Activated gamma-delta T cell treated with Interleukin-2 at 50 U/mL for 16 hours (primary cell): ENCODE results near the gene AGPAT4.
"Not testable (repeated sequence)": the region's sequence is repeated elsewhere in the genome, so short reads cannot be mapped to it uniquely, and the experiment has no call there.

ENCODE experiments used
- DNase-seq: peaks from one replicate; pipeline ENCODE4 v3.0.0-alpha.2; 2020

Gene AGPAT4

DNA sequence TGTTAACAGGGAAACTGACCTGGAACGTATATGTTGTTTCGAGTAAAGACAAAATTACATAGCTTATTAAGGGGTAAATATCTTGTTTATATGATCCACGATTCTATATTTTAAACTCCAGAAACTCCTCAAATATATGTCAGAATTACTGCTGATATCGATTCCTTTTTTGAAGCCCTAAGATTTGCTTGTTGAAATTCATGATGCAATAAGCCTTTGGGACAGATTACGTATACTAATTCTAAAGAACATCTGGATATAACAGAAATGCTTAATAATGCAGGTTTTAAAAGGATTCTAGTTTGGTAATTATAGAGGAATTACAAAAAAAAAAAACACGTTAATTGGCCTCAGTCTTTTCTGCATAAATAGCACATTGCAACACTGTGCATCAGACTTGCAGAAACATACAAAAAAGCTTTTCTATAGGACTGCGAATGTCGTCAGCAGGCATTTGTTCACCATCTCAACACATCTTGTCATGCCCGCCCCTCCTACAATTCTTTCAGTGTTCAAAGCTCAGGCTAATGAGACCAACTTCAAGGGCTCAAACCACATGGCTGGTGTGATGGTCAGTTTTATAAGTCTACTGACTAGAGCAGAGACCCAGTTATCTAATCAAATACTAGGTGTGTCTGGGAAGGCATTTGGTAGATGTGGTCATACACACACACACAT lies 74.9 kb downstream of the AGPAT4 start:
- DNase-seq: no peak

DNA sequence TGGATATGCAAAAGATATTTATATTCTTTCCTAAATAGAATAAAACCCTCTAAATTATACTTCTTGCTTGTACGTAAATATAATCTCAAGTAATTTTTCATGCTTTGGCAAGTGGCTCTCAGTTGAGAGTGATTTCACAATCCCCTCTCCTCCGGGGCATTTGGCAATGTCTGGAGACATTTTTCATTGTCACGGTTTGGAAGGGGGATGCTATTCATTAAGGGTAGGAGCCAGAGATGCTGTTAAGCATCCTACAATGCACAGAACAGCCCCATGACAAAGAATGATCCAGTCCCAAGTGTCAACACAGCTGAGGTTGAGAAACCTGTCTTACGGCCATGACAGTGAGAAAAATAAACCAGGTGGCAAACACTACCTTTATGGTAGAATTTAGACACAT lies 75.7 kb downstream of the AGPAT4 start:
- no peak for DNase-seq

DNA sequence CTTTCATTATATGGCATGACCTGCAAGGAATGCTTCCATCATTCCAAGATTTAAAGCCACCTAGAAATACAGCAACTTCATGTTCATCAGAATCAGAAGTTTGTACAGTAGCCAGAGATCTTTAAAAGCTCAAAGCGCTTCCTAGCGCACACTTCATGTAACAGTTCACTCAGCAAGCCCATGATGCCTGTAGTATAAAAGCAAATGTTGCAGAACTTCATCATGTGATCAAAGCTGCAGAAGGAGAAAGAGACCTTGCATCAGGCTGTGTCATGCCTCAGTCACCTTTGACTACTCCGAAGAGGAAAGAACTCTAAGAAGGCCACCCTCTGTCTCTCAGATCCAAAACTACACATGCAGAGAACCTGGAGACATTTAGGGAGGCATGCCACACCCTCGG lies 78.5 kb downstream of the AGPAT4 start:
- no peak for DNase-seq

DNA sequence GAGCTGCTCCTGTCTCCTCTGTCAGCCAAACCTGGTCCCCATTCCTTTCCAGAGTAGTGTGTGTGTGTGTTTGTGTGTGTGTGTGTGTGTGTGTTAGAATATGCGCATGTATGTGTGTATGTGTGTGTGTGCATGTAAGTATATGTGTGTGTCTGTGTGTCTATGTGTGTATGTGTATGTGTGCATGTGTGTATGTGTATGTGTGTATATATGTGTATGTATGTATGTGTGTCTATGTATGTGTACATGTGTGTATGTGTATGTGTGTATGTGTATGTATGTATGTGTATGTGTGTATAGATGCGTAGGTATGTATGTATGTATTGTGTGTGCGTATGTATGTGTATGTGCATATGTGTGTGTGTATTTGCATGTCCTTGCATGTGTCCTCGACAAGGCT lies 79.5 kb downstream of the AGPAT4 start:
- DNase-seq: no peak

DNA sequence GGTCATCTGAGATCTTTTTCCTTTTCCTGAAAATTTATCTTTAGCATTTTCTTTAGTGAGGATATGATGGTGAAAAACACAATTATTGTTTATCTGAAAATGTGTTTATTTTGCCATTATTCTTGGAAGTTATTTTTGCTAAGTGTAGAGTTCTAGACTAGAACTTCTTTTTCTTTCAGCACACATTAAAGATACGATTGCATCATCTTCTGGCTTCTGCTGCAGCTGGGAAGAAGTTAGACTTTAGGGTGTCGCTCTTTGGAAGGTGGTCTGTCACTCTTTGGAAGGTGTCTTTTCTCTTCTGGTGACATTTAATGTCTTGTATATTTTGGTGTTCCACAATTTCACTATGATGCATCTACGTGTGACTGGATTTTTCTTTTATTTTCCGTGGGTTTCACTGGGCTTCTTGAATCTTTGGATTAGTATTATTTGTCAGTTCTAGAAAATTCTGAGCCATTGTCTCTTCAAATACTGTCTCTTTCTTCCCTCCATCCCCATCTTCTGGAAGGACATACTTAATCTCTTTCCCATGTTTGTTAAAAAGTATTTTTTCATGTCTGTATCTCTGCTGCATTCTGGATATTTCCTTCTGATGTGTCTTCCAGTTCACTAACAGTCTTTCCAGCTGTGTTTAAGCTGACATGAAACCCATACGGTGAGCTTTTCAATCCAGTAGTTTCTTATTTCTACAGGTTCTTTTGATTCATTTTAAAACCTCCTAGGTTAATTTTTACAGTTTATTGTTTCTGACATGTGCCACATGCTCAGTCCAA lies 81.0 kb downstream of the AGPAT4 start:
- DNase-seq: no peak

DNA sequence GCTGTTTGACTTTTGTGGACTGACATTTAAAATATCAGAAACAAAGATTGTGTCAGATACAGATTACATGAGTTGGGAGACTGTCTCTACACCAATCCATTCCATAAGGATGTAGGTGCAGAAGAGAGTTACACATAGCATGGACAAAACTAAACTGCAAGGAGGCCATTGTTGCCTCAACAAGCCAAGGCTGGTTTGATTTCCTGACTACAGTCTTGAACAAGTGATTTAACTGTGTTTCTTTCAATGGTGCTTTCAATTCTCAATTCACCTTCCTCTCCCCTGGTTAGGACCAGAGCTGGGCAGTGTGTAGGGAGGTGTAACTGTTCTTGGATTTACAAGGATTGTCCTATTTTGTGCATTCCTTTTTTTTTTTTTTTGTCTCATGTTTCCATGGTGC lies 82.2 kb downstream of the AGPAT4 start:
- no peak for DNase-seq

DNA sequence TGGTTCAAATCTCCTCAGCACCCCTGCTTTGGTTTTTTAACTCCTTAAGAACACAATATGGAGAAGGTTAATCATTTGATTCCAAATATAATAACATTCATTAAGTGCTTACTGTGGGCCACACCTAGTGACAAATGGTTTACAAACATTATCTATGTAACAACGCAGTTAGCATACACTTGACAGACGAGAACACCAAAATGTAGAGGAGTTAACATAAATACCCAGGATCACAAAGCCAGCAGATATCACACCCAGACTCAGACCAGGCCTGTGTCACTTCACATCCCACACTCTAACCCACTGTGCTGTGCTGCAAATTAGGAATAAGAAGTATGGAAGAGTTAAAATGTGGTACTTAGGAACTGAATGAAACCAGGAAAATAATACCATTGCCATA lies 82.9 kb downstream of the AGPAT4 start:
- no peak for DNase-seq

DNA sequence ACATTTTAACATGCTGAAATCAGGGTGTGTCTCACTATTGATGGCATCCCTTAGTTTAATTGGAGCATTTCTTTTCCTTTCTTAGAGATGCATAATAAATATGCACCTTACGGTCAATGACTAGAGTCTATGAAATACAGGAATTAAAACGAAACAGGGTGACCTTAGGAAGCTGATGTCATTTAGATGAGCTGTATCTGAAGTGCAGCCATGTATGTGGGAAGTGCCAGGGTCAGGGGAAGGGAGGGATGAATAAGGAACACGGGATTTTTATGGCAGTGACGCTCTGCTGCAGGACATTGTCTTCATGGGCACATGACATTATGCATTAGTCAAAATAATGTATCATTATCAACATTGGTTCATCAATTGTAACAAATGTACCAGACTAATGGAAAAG lies 84.0 kb downstream of the AGPAT4 start:
- DNase-seq: no peak

DNA sequence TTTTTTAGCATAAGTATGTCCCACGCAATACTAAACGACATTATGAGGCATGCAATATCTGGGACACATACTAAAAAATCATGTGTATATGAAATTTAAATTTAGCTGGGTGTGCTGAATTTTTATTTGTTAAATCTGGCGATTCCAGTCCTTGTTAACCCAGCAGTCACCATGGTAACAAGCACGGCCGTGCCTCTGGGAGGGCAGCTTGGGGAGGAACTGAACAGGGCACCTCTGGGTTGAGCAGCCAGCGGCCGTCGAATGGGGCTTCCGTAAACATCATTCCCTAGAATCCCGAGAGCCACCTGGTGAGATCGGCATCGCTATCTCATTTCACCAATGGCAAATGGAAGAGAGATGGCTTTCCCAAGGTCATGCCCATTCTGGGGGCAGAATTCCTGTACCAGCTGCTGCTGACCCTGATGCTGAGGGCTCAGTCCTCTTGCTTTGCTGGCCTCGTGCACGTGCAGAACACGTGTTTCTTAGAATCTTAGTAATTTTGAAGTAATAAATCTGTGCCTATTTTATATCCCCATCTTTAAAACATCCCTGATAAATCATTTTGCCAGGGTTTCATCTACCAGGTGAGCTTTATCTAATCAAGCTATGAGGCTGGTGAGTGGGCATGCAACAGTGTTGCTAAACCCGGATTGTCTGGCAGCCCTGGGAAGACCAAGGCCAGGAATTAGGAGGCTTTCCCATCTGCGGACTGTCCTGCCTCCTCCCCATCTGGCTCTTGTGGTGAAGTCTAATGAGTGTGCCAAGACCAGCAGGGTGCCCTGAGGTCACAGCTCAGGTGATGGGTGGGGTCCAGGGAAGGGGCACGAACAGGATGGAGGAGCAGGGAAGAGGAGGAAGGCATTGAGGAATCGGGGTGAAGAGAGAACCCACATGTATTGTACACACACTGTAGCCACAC lies 85.1 kb downstream of the AGPAT4 start:
- DNase-seq: no peak

DNA sequence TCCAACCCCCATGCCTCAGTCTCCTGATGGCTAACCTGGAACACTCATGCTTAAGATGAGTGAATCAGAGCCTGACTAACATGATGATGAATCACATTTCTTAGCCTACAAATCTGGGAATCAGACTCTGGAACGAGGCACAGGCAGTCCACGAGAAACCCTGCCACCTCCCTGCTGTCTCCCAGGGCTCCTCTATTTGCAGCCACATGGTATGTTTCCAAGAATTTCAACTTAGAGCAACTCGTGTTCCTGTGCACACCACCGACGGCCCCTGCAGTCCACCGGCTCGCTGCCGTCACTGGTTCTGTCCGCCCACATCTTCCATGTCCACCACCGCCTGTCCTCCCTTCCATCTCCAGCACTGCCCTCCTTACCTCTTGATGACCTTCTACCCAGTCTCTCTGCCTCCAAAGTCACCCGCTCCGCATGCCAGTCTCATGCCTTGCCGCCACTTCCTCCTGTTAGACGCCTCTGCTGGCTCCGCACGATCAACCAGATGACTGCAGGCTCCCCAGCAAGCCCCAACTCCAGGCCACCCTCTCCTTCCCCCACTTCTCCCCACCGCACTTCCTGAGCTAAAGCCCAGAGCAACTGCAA lies 87.6 kb downstream of the AGPAT4 start:
- DNase-seq: no peak

DNA sequence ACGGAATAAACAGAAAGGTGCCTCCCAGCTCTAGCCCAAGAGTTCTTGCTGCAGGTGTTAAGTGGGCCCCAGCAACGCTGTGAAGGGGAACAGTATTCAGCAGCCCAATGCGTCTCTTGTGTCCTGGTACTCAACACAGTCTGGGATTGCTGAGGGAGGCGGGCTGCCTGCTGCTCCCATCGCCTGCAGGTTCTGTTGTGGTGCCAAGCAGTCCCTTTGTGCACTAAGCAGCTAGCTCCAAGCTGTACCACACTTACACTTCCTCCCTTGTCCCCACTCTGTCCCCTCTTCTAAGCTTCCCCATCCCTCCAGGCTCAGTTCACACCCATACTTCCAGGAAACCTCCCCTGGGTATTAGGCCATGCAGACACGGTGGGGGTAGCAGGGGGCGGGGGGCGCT lies 92.7 kb downstream of the AGPAT4 start:
- no peak for DNase-seq

DNA sequence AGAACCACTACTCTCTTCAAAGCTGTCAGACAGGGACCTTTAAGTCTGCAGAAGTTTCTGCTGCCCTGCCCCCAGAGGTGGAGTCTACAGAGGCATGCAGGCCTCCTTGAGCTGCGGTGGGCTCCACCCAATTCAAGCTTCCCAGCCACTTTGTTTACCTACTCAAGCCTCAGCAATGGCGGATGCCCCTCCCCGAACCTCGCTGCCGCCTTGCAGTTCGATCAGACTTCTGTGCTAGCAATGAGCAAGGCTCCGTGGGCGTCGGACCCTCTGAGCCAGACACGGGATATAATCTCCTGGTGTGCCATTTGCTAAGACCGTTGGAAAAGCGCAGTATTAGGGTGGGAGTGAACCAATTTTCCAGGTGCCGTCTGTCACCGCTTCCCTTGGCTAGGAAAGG lies 95.7 kb downstream of the AGPAT4 start:
- not testable (repeated sequence) for DNase-seq

DNA sequence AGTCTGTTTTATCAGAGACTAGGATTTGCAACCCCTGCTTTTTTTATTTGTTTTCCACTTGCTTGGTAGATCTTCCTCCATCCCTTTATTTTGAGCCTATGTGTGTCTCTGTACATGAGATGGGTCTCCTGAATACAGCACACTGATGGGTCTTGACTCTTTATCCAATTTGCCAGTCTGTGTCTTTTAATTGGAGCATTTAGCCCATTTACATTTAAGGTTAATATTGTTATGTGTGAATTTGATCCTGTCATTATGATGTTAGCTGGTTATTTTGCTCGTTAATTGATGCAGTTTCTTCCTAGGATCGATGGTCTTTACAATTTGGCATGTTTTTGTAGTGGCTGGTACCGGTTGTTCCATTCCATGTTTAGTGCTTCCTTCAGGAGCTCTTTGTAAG lies 97.4 kb downstream of the AGPAT4 start:
- DNase-seq: not testable (repeated sequence)

DNA sequence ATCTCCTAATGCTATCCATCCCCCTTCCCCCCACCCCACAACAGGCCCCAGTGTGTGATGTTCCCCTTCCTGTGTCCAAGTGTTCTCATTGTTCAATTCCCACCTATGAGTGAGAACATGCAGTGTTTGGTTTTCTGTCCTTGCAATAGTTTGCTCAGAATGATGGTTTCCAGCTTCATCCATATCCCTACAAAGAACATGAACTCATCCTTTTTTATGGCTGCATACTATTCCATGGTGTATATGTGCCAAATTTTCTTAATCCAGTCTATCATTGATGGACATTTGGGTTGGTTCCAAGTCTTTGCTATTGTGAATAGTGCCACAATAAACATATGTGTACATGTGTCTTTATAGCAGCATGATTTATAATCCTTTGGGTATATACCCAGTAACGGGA lies 101.1 kb downstream of the AGPAT4 start:
- not testable (repeated sequence) for DNase-seq

DNA sequence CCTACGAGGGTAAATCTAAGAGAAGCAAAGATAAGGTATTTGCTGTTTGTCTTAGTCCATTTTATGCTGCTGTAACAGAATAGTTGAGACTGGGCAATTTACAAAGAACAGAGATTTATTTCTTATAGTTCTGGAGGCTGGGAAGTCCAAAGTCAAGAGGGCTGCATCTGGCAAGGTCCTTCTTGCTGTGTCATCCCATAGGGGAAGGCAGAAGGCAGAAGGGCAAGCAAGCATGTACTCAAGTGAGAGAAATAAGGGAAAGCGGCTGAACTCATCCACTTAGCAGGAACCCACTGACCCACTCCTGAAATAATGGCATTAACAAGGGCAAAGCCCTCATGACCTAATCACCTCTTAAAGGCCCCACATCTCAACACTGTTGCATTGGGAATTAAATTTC lies 102.7 kb downstream of the AGPAT4 start:
- no peak for DNase-seq

DNA sequence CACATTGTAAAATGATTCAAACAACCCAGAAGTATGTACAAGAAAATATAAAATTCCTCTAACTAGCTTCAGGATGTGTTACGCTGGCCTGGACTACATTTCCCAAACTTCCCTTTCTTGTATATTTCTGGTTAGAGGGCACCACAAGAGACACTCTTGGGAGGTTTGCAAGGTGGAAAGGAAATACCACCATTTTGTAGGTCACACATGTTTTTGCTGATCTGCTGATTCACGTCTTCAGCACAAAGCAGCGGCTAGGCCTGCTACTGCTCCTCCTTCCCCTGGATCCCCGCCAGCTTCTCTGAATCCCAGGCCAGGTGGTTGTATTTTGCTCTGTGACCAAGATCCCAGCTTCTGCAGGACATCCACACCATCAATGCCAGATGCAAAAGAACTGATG lies 104.2 kb downstream of the AGPAT4 start:
- DNase-seq: no peak

DNA sequence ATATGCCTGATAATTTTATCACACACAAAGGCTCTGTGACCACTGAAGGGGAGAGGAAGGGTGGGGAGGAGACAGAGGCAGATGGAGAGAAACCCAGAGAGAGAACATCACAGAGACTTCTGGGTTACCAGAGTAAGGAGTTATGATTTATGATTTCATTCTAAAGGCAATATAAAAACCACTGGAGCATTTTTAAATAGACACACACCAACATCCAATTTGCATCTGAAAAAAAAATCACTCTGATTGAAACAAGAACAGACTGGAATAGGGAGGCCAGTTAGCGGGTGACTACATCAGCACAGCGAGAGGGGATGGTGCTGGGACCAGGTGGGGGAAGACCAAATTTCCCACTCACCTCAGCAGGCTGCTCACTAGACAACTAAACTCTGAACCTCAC lies 104.8 kb downstream of the AGPAT4 start:
- no peak for DNase-seq

DNA sequence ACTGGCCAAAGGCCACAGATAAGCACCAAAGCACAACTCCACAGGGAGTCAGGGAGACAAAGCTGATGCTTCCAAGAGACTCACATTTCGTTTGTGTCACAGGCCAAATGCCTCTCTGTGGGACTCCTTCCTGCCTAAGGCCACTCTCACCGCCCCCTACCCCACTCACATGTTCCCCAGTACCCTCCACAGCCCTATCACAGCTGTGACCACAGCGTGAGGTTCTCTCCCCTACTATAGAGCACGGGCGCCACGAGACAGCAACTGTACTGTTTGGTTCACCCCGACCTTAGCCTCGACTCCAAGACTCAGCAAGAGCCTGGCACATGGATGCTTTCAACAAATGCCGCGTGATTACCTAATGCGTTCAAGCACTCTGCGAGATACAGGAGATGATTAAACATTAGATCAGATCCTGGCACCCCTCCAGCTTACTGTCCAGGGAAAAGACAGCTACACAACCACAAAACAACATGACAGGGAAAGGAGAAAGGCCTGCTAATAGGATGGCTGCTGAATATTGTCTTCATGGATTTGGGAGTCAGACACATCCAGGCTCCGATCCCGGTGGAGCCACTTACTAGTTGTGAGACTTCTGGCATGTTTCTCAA lies 105.5 kb downstream of the AGPAT4 start:
- DNase-seq: no peak

DNA sequence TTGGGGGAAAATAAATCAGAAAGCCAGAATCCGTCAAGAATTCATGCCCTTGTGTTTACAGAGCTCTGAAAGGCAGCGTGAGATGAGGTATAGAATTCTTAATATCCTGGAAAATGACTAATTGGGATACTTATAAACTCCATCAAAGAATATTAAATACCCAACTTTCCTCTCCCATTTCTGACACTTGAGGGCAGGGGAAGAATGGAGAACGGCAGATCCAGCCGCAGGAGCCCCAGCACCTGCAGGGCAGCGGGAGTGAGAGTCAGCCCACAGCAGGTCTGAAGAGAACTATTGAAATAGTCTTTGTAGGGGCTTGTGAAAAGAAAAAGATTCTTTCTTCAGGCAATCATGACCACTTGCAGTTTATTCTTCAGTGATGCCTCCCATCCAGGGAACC lies 107.2 kb downstream of the AGPAT4 start:
- DNase-seq: no peak

DNA sequence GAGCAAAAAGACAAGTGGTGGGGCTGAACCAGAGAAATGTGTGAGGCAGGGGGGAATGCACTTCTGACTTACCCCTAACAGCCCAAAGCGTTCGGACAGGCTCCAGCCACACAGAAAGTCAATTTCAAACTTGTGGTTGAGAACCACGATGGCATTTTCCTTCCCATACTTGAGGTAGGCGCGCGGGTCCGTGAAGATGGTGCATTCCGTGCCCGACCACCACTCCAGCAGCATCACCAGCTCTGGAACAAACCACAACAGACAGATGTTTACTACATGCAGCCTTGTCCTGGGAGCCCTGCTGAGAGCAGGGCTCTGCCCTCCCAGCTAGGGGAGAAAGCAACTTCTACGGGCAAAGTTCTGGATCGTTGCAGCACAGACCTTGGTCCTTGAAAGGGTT lies 107.7 kb downstream of the AGPAT4 start:
- no peak for DNase-seq

DNA sequence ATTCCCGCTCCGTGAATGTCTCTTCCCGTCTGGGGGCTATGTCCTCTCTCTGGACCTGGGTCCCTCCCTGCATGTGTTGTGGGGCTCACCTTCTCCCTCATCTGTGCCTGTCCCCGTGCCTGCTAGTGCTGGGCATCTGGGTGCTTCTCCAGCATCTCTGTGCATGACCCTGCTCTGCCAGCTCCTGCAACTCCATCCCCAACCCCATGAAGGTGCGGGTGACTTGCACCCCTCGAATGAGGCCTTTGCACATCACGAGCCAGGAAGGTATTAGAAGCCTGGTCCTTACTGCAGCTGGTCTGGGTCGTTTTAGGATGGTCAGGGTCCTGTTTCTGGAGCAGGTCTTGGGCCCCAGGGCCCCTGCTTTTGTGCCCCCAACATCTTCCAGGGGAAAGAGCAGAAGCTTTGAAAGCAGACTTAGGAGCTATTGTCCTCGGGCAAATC lies 109.7 kb downstream of the AGPAT4 start:
- no peak for DNase-seq

DNA sequence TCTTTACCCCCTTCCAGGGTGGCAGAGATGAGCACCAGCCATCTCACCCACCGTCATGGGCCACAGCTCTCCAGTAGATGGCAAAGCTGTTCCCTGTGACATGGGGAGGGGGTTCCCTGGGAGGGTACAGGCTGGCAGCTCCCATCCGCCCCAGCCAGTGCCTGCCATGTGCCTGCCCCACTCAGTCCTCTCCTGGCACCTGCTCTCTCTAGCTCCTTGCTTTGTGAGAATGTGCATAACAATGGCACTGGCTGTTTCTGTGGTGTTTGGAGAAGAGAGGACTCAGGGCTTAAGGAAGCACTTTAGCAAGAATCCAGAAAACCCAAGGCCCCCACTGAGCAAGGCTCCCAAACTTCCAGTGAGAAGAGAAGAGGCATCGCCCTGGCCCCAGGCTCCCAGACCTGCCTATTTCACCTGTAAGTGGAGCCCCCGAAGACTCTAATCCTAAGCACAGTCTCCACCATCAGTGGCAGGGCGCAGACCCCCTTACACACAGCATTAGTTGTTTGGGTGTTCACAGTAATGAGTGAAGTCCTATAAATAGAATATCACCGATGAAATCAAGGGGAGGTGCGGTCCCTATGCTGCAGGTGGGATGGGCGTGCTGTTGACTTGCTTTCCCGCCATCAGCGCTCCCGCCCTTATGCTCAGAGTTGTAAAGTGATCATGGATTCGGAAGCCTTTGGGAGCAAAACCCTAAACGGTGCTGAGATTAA lies 110.2 kb downstream of the AGPAT4 start:
- DNase-seq: no peak
